NCI-H524 treated with DMSO at 0.1 percent for 48 hours (cell line): ENCODE results near the gene SOWAHB.
"Not testable (repeated sequence)": the region's sequence is repeated elsewhere in the genome, so short reads cannot be mapped to it uniquely, and the experiment has no call there.

Experiments
- DNase-seq: peaks from one replicate; lab custom pipeline; 2025; lab: John Stamatoyannopoulos, UW

Gene SOWAHB

GRCh38 chr4:76895619-76896018 lies 2.3 kb downstream of the SOWAHB start:
- DNase-seq = no peak

GRCh38 chr4:76894537-76895255 lies 3.2 kb downstream of the SOWAHB start:
- no peak for DNase-seq

GRCh38 chr4:76892601-76893000 lies 5.3 kb downstream of the SOWAHB start:
- DNase-seq = no peak

GRCh38 chr4:76892001-76892400 lies 5.9 kb downstream of the SOWAHB start:
- DNase-seq = no peak

- no peak for DNase-seq
These were observed 11.0 kb downstream of the SOWAHB start for GRCh38 chr4:76886848-76887441.

GRCh38 chr4:76886214-76886613 lies 11.7 kb downstream of the SOWAHB start:
- no peak for DNase-seq

- no peak for DNase-seq
These were observed 14.8 kb downstream of the SOWAHB start for GRCh38 chr4:76883147-76883546.

- DNase-seq = no peak
These were observed 15.3 kb downstream of the SOWAHB start for GRCh38 chr4:76882630-76883029.

- no peak for DNase-seq
These were observed 16.6 kb downstream of the SOWAHB start for GRCh38 chr4:76881375-76881774.

- no peak for DNase-seq
These were observed 18.1 kb downstream of the SOWAHB start for GRCh38 chr4:76879731-76880364.

GRCh38 chr4:76878641-76879165 lies 19.2 kb downstream of the SOWAHB start:
- DNase-seq = not testable (repeated sequence)

GRCh38 chr4:76874176-76874575 lies 23.8 kb downstream of the SOWAHB start:
- no peak for DNase-seq

GRCh38 chr4:76873495-76873894 lies 24.4 kb downstream of the SOWAHB start:
- DNase-seq = no peak

GRCh38 chr4:76872556-76872955 lies 25.4 kb downstream of the SOWAHB start:
- no peak for DNase-seq

- DNase-seq = not testable (repeated sequence)
These were observed 29.2 kb downstream of the SOWAHB start for GRCh38 chr4:76868780-76869179.

GRCh38 chr4:76867880-76868655 lies 29.9 kb downstream of the SOWAHB start:
- DNase-seq = no peak

GRCh38 chr4:76867377-76867776 lies 30.6 kb downstream of the SOWAHB start:
- DNase-seq = no peak

- DNase-seq = no peak
These were observed 31.3 kb downstream of the SOWAHB start for GRCh38 chr4:76866641-76867040.

- DNase-seq = no peak
These were observed 39.6 kb downstream of the SOWAHB start for GRCh38 chr4:76858319-76858718.

- DNase-seq = no peak
These were observed 40.9 kb downstream of the SOWAHB start for GRCh38 chr4:76857074-76857409.

- DNase-seq = no peak
These were observed 41.5 kb downstream of the SOWAHB start for GRCh38 chr4:76856243-76857073.

- no peak for DNase-seq
These were observed 43.1 kb downstream of the SOWAHB start for GRCh38 chr4:76854858-76855257.
